Measurements from ENCODE around the gene CORO2A. TPM values are rescaled to one million over a fixed set of nuclear protein-coding genes. Genes with fewer than 3 reads are reported as not detected.
"Not testable (repeated sequence)": the region's sequence is repeated elsewhere in the genome, so short reads cannot be mapped to it uniquely, and the experiment has no call there.

The CORO2A gene
- total RNA-seq, 2 donors from 2014 or later = 31.2 to 45.3 TPM

DNA sequence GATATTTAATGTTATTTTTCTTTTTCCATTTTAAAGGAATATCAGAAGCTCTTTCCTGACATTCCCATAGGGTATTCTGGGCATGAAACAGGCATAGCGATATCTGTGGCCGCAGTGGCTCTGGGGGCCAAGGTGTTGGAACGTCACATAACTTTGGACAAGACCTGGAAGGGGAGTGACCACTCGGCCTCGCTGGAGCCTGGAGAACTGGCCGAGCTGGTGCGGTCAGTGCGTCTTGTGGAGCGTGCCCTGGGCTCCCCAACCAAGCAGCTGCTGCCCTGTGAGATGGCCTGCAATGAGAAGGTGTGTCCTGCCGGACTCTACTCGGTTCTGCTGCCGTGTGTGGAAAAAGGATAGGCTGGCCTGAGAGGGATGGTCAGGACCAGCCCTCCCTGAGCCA is 111.7 kb downstream of the CORO2A start:
- TF ChIP-seq POLR2A (IDR thresholded peaks at IDR 0.05) = no peak
- TF ChIP-seq, protein P1, sequence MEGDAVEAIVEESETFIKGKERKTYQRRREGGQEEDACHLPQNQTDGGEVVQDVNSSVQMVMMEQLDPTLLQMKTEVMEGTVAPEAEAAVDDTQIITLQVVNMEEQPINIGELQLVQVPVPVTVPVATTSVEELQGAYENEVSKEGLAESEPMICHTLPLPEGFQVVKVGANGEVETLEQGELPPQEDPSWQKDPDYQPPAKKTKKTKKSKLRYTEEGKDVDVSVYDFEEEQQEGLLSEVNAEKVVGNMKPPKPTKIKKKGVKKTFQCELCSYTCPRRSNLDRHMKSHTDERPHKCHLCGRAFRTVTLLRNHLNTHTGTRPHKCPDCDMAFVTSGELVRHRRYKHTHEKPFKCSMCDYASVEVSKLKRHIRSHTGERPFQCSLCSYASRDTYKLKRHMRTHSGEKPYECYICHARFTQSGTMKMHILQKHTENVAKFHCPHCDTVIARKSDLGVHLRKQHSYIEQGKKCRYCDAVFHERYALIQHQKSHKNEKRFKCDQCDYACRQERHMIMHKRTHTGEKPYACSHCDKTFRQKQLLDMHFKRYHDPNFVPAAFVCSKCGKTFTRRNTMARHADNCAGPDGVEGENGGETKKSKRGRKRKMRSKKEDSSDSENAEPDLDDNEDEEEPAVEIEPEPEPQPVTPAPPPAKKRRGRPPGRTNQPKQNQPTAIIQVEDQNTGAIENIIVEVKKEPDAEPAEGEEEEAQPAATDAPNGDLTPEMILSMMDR (IDR thresholded peaks at IDR 0.05) = no peak
- peak; percentile 15 for TF ChIP-seq POLR2AphosphoS5 (IDR thresholded peaks at IDR 0.05)
- H3K27ac ChIP-seq = peak overlapping the region; percentile 70 to 78
- 64% methylated on average over 12 of the region's 12 CpGs for WGBS
- H3K4me1 ChIP-seq (replicated peaks) = peaks cover 23% of the 10 kb centered on the region
- intact Hi-C loops (cut with DNase I) = no loop called here
- no peaks in the 10 kb centered on the region for H3K9me3 ChIP-seq
- H3K27me3 ChIP-seq (replicated peaks; ENCODE audit: insufficient read depth) = no peaks in the 10 kb centered on the region
- peaks cover 4 to 8% of the 10 kb centered on the region in 2 donors for H3K36me3 ChIP-seq
- no peak overlapping the region for H3K4me3 ChIP-seq
- DNase-seq (ENCODE audit: low spot score) = no peak

DNA sequence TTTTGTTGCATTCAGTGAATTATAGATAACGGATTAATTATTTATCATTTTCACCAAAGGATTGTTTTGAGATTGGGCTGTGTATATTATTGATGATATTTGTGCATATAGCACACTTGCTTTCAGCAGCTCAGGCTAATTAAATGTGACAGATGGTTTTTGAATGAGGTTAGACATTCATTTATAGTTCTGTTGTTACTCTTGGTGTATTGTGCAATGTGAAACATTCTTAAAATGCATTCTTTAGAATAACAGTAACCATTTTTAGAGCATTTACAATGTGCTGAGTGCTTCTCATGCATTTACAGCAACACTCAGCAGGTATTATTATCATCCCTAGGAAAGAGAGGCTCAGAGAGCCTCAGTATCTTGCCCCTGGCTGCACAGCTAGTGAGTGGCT is 112.1 kb downstream of the CORO2A start:
- H3K9me3 ChIP-seq = no peaks in the 10 kb centered on the region
- TF ChIP-seq, protein P1 (IDR thresholded peaks at IDR 0.05) = no peak
- TF ChIP-seq POLR2A (IDR thresholded peaks at IDR 0.05) (no peak), POLR2AphosphoS5 (IDR thresholded peaks at IDR 0.05) (no peak)
- DNase-seq (ENCODE audit: low spot score) = no peak
- no peak overlapping the region for H3K4me3 ChIP-seq
- 95% methylated on average over 1 of the region's 1 CpG for WGBS
- peaks cover 4 to 8% of the 10 kb centered on the region in 2 donors for H3K36me3 ChIP-seq
- intact Hi-C loops (cut with DNase I) = no loop called here
- peak overlapping the region; percentile 70 to 78 for H3K27ac ChIP-seq
- H3K27me3 ChIP-seq (replicated peaks; ENCODE audit: insufficient read depth) = no peaks in the 10 kb centered on the region
- H3K4me1 ChIP-seq (replicated peaks) = peaks cover 23% of the 10 kb centered on the region

DNA sequence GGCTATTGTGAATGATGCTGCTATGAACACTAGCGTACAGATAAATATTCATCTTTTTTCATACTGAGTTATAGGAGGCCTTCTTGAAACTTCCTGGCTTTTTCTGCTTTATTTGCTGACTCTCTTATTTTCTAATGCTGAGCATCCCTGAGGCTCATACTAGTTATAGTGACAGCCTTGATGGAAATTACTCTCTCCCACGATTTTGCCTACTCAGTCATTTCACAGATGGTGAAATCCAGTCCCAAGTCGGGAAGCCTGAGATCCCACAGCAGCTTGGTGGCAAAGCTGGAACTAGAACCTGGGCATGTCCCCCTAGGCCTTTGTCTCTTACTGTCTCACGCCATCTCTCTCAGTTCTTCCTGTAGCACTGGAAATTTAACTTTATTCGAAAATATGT is 113.5 kb downstream of the CORO2A start:
- intact Hi-C loops (cut with DNase I) = loop anchor here (10.0 kb wide), 1 partner anchor 116 kb away; the partner anchor contains the start of gene CORO2A
- Histone ChIP-seq H3K4me1 (replicated peaks) (peaks cover 23% of the 10 kb centered on the region), H3K4me3 (no peak overlapping the region), H3K27me3 (replicated peaks; ENCODE audit: insufficient read depth) (no peaks in the 10 kb centered on the region), H3K27ac (peak overlapping the region in 1 of 2 donors; percentile 97), H3K36me3 (peaks cover 4 to 8% of the 10 kb centered on the region in 2 donors), H3K9me3 (no peaks in the 10 kb centered on the region)
- TF ChIP-seq, protein P1 (IDR thresholded peaks at IDR 0.05) = no peak
- TF ChIP-seq POLR2A (IDR thresholded peaks at IDR 0.05) (no peak), POLR2AphosphoS5 (IDR thresholded peaks at IDR 0.05) (no peak)
- no peak for DNase-seq (ENCODE audit: low spot score)
- WGBS = 85% methylated on average over 5 of the region's 5 CpGs

DNA sequence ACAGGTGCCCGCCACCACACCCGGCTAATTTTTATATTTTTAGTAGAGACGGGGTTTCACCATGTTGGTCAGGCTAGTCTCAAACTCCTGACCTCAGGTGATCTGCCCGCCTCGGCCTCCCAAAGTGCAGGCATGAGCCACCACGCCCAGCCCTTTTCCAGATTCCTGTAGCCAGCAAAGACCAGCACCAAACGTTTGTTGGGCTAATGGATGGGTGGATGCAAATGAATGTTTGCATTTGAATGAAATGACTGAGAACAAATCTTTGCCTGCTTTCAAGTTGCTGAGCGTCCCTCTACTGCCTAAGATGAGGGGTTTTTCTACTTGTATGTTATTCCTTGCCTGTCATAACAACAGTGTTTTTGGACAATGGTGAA is 115.9 kb downstream of the CORO2A start:
- not testable (repeated sequence) for DNase-seq (ENCODE audit: low spot score); H3K9me3 ChIP-seq; H3K36me3 ChIP-seq; H3K27me3 ChIP-seq (replicated peaks; ENCODE audit: insufficient read depth); H3K4me3 ChIP-seq
- intact Hi-C loops (cut with DNase I) = loop anchor here (10.0 kb wide), 1 partner anchor 118 kb away; the partner anchor contains the start of gene CORO2A
- Histone ChIP-seq H3K4me1 (replicated peaks) (peaks cover 27% of the 10 kb centered on the region), H3K27ac (peak overlapping the region; percentile 86 to 97)
- 82% methylated on average over 8 of the region's 8 CpGs for WGBS

DNA sequence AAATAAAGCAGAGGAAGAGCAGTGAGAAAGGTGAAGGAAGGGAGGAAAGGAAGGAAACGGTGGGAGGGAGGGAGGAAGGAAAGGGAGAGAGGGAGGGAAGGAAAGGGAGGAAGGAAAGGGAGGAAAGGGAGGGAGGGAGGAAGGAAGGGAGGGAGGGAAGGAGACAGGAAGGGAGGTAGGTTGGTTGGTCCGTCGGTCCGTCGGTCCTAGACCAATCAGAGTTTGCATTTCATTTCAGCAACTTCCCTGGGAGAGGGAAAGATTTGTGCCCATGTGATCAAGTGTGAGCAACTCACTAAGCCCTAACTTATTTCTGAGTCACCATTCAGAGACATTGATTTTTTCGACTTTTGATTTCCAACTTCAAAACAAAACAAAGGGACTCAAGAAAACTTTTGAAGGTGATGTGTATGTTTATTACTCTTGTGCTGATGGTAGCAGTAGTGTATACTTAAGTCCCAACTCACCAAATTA is 117.1 kb downstream of the CORO2A start:
- Histone ChIP-seq H3K36me3 (peaks cover 0 to 8% of the 10 kb centered on the region in 2 donors), H3K27ac (peak overlapping the region; percentile 86 to 97), H3K4me3 (no peak overlapping the region), H3K9me3 (no peaks in the 10 kb centered on the region), H3K4me1 (replicated peaks) (peaks cover 21% of the 10 kb centered on the region), H3K27me3 (replicated peaks; ENCODE audit: insufficient read depth) (no peaks in the 10 kb centered on the region)
- intact Hi-C loops (cut with DNase I) = loop anchor here (2.0 to 10.0 kb wide), 2 partner anchors 119 to 187 kb away; partner anchors contain the start of gene CORO2A
- TF ChIP-seq, protein P1 (IDR thresholded peaks at IDR 0.05) = no peak
- TF ChIP-seq POLR2A (IDR thresholded peaks at IDR 0.05) (no peak), POLR2AphosphoS5 (IDR thresholded peaks at IDR 0.05) (no peak)
- WGBS = 35% methylated on average over 6 of the region's 6 CpGs
- DNase-seq (ENCODE audit: low spot score) = no peak

All from prostate gland (tissue), 2 donors.